T47D (cell line): ENCODE measurements around the gene MSS51.
A peak's percentile ranks its signal among the peaks of the same experiment; 100 is the strongest.

Source experiments
- DNase-seq, 2 experiments: peaks; one replicate each; pipeline versions ENCODE4 v3.0.0 to v3.0.0-alpha.2; 2011 to 2012; ENCODE audit warnings: low read depth in 1 of 2, low spot score in 1 of 2
- JUND ChIP-seq: IDR thresholded peaks from 2 replicates; pipeline ENCODE4 v1.6.1; 2012; ENCODE audit warnings: low read depth
- in situ Hi-C: cut with HindIII; loops from 2 replicates; pipeline ENCODE4 v1.10.0; 2016; ENCODE audit warnings: low sequenced_read_pairs, low pct_unique_long_range_greater_than_20kb

MSS51 gene

GRCh38 chr10:73433538-73433867 is at the start of gene MSS51:
TSS of gene MSS51 (minus strand) at chr10:73433561. CDS start at chr10:73428284, 5,277 bp downstream.
- DNase-seq, result no peak
- no peak for TF ChIP-seq JUND
- in situ Hi-C loops, result no loop called here

- DNase-seq, result no peak
- no peak for TF ChIP-seq JUND
- in situ Hi-C loops, result no loop called here
Measured at GRCh38 chr10:73480158-73480557, 46.8 kb upstream of the MSS51 start.

- TF ChIP-seq JUND, result no peak
- DNase-seq, result no peak
- in situ Hi-C loops, result no loop called here
Measured at GRCh38 chr10:73478636-73479035, 45.3 kb upstream of the MSS51 start.

- DNase-seq, result no peak
- no peak for TF ChIP-seq JUND
- in situ Hi-C loops, result no loop called here
Measured at GRCh38 chr10:73471226-73471625, 37.9 kb upstream of the MSS51 start.

- no peak for DNase-seq
- in situ Hi-C loops, result no loop called here
- TF ChIP-seq JUND, result no peak
Measured at GRCh38 chr10:73469579-73469978, 36.2 kb upstream of the MSS51 start.

- TF ChIP-seq JUND, result no peak
- DNase-seq, result no peak
- in situ Hi-C loops, result no loop called here
Measured at GRCh38 chr10:73467206-73467605, 33.8 kb upstream of the MSS51 start.

- DNase-seq, result no peak
- in situ Hi-C loops, result no loop called here
- TF ChIP-seq JUND, result no peak
Measured at GRCh38 chr10:73465978-73466726, 32.8 kb upstream of the MSS51 start.

GRCh38 chr10:73460897-73461296 is 27.5 kb upstream of the MSS51 start:
- DNase-seq, result no peak
- TF ChIP-seq JUND, result no peak
- in situ Hi-C loops, result no loop called here

GRCh38 chr10:73459683-73460314 is 26.4 kb upstream of the MSS51 start:
- in situ Hi-C loops, result no loop called here
- TF ChIP-seq JUND, result no peak
- no peak for DNase-seq

GRCh38 chr10:73456187-73456890 is 23.0 kb upstream of the MSS51 start:
- in situ Hi-C loops, result no loop called here
- TF ChIP-seq JUND, result no peak
- DNase-seq, result no peak

- no peak for DNase-seq
- TF ChIP-seq JUND, result no peak
Measured at GRCh38 chr10:73449113-73449512, 15.8 kb upstream of the MSS51 start.

GRCh38 chr10:73448384-73448783 is 15.0 kb upstream of the MSS51 start:
- no peak for TF ChIP-seq JUND
- in situ Hi-C loops, result no loop called here

More at GRCh38 chr10:73449113-73449512, 15.8 kb upstream of the MSS51 start:
- in situ Hi-C loops, result no loop called here

GRCh38 chr10:73446926-73447325 is 13.6 kb upstream of the MSS51 start:
- no peak for TF ChIP-seq JUND
- peak in 1 of 2 experiments; percentile 18 for DNase-seq
- in situ Hi-C loops, result no loop called here

More at GRCh38 chr10:73448384-73448783, 15.0 kb upstream of the MSS51 start:
- DNase-seq, result no peak
